H9 (cell line): Measurements from ENCODE around the gene PRR36. TPM values are rescaled to one million over a fixed set of nuclear protein-coding genes. Genes with fewer than 3 reads are reported as not detected.

ENCODE experiments used
- DNase-seq: peaks from one replicate; pipeline ENCODE4 v3.0.0-alpha.2; 2017
- H2AFZ ChIP-seq: one replicate; pipeline ENCODE4 v1.6.1; 2013; ENCODE audit warnings: mild to moderate bottlenecking, low read length, control low read depth, moderate library complexity
- H2AK5ac ChIP-seq: 2 replicates; pipeline ENCODE4 v1.6.1; 2013; ENCODE audit warnings: low read length, control low read depth, mixed read lengths; ENCODE audit not compliant: insufficient read length
- H2BK120ac ChIP-seq: one replicate; pipeline ENCODE4 v1.6.1; 2013; ENCODE audit warnings: low read depth, mild to moderate bottlenecking, low read length, control low read depth, inconsistent platforms; ENCODE audit not compliant: poor library complexity, severe bottlenecking
- H2BK12ac ChIP-seq: 2 replicates; pipeline ENCODE4 v1.6.1; 2013; ENCODE audit warnings: low read length, control low read depth, mixed read lengths, low read depth; ENCODE audit not compliant: insufficient read length
- H2BK15ac ChIP-seq: 2 replicates; pipeline ENCODE4 v1.6.1; 2013; ENCODE audit warnings: low read depth, low read length, control low read depth
- H2BK20ac ChIP-seq: one replicate; pipeline ENCODE4 v1.6.1; 2013; ENCODE audit warnings: low read depth, mild to moderate bottlenecking, low read length, control low read depth, inconsistent platforms; ENCODE audit not compliant: poor library complexity, severe bottlenecking
- H2BK5ac ChIP-seq: 2 replicates; pipeline ENCODE4 v1.6.1; 2013; ENCODE audit warnings: low read length, control low read depth, mixed read lengths; ENCODE audit not compliant: insufficient read length
- H3K14ac ChIP-seq: 2 replicates; pipeline ENCODE4 v1.6.1; 2013; ENCODE audit warnings: low read length, control low read depth; ENCODE audit not compliant: insufficient read depth
- H3K18ac ChIP-seq: 2 replicates; pipeline ENCODE4 v1.6.1; 2013; ENCODE audit warnings: low read depth, mild to moderate bottlenecking, mixed read lengths, low read length, control low read depth; ENCODE audit not compliant: insufficient read length
- H3K23ac ChIP-seq: 2 replicates; pipeline ENCODE4 v1.6.1; 2013; ENCODE audit warnings: low read length, control low read depth, mixed read lengths, low read depth; ENCODE audit not compliant: insufficient read length
- H3K23me2 ChIP-seq: 2 replicates; pipeline ENCODE4 v1.6.1; 2013; ENCODE audit warnings: low read depth, mild to moderate bottlenecking, mixed read lengths, low read length, control low read depth; ENCODE audit not compliant: insufficient read length, poor library complexity, severe bottlenecking
- H3K27ac ChIP-seq: 2 replicates; pipeline ENCODE4 v1.5.1; 2013; ENCODE audit warnings: low read length, control low read depth, mixed read lengths, low read depth; ENCODE audit not compliant: insufficient read length
- H3K27me3 ChIP-seq: 2 replicates; pipeline ENCODE4 v1.6.1; 2013; ENCODE audit warnings: low read length, control low read depth, inconsistent platforms; ENCODE audit not compliant: insufficient read depth
- H3K4ac ChIP-seq: 2 replicates; pipeline ENCODE4 v1.6.1; 2013; ENCODE audit warnings: low read depth, mild to moderate bottlenecking, control low read depth, inconsistent platforms, low read length, moderate library complexity
- H3K4me1 ChIP-seq: 2 replicates; pipeline ENCODE4 v1.6.1; 2013; ENCODE audit warnings: low read length, control low read depth, inconsistent platforms; ENCODE audit not compliant: insufficient read depth
- H3K4me2 ChIP-seq: 2 replicates; pipeline ENCODE4 v1.6.1; 2013; ENCODE audit warnings: low read length, control low read depth, mixed read lengths; ENCODE audit not compliant: insufficient read length, insufficient read depth
- H3K56ac ChIP-seq: 2 replicates; pipeline ENCODE4 v1.6.1; 2013; ENCODE audit warnings: low read depth, mild to moderate bottlenecking, mixed read lengths, low read length, control low read depth; ENCODE audit not compliant: insufficient read length
- H3K79me1 ChIP-seq: 2 replicates; pipeline ENCODE4 v1.6.1; 2013; ENCODE audit warnings: low read depth, mild to moderate bottlenecking, moderate library complexity, low read length, control low read depth, inconsistent platforms; ENCODE audit not compliant: insufficient read depth, poor library complexity, severe bottlenecking
- H3K79me2 ChIP-seq: 2 replicates; pipeline ENCODE4 v1.6.1; 2013; ENCODE audit warnings: low read length, control low read depth, inconsistent platforms; ENCODE audit not compliant: insufficient read depth
- H3K9ac ChIP-seq: 2 replicates; pipeline ENCODE4 v1.6.1; 2013; ENCODE audit warnings: low read length, control low read depth, mixed read lengths; ENCODE audit not compliant: insufficient read length; ENCODE audit errors: extremely low read depth
- H3K9me3 ChIP-seq: one replicate; pipeline ENCODE4 v1.6.1; 2013; ENCODE audit warnings: low read depth, low read length, inconsistent platforms; ENCODE audit not compliant: control insufficient read depth
- H3T11ph ChIP-seq: one replicate; pipeline ENCODE4 v1.6.1; 2013; ENCODE audit warnings: mild to moderate bottlenecking, low read length, control low read depth, inconsistent platforms
- H4K20me1 ChIP-seq: one replicate; pipeline ENCODE4 v1.6.1; 2013; ENCODE audit not compliant: control insufficient read depth, insufficient read length, insufficient read depth
- H4K5ac ChIP-seq: 2 replicates; pipeline ENCODE4 v1.6.1; 2013; ENCODE audit warnings: low read depth, mild to moderate bottlenecking, mixed read lengths, low read length, control low read depth; ENCODE audit not compliant: insufficient read length
- H4K8ac ChIP-seq: replicated peaks from 2 replicates; pipeline ENCODE4 v1.6.1; 2013; ENCODE audit warnings: low read length, control low read depth, mixed read lengths, low read depth; ENCODE audit not compliant: insufficient read length
- H4K91ac ChIP-seq: 2 replicates; pipeline ENCODE4 v1.6.1; 2013; ENCODE audit warnings: low read depth, mild to moderate bottlenecking, moderate library complexity, mixed read lengths, low read length, control low read depth; ENCODE audit not compliant: insufficient read length
- H3K27ac Mint-ChIP-seq, 3 experiments: 2 replicates in 2 of 3; 3 replicates in 1 of 3; pipeline ENCODE4 v1.8.0; 2020 to 2021; ENCODE audit warnings: mixed read lengths in 3 of 3, mild to moderate bottlenecking in 1 of 3, moderate library complexity in 1 of 3
- H3K27me3 Mint-ChIP-seq: 2 replicates; pipeline ENCODE4 v1.8.0; 2021; ENCODE audit warnings: low read depth, mild to moderate bottlenecking, moderate library complexity, mixed read lengths
- H3K36me3 Mint-ChIP-seq, 3 experiments: 2 replicates in 2 of 3; 3 replicates in 1 of 3; pipeline ENCODE4 v1.8.0; 2020 to 2021; ENCODE audit warnings: low read depth in 3 of 3, mixed read lengths in 3 of 3; ENCODE audit not compliant: insufficient read depth in 1 of 3
- H3K4me1 Mint-ChIP-seq, 2 experiments: 2 replicates each; pipeline ENCODE4 v1.8.0; 2020; ENCODE audit warnings: mixed read lengths in 2 of 2
- H3K4me3 Mint-ChIP-seq, 2 experiments: 2 replicates in 1 of 2; 3 replicates in 1 of 2; pipeline ENCODE4 v1.8.0; 2020 to 2021; ENCODE audit warnings: mild to moderate bottlenecking in 2 of 2, mixed read lengths in 2 of 2, moderate library complexity in 1 of 2
- H3K9me3 Mint-ChIP-seq, 2 experiments: 2 replicates in 1 of 2; 3 replicates in 1 of 2; pipeline ENCODE4 v1.8.0; 2020; ENCODE audit warnings: mild to moderate bottlenecking in 2 of 2, mixed read lengths in 2 of 2, moderate library complexity in 1 of 2
- WGBS: extraction: QIAGEN DNeasy Blood & Tissue Kit; methylation state at CpG from one replicate; pipeline ENCODE4 v1.1.7; 2013; ENCODE audit warnings: missing lambda C conversion rate, low lambda C conversion rate, mixed read lengths; ENCODE audit not compliant: insufficient read length; ENCODE audit errors: extremely low coverage; 5-methylcytosine and 5-hydroxymethylcytosine counted together
- total RNA-seq: library from RNA; stranded (reverse); gene quantifications from 2 replicates; pipeline ENCODE4 v1.2.1, GENCODE V29; 2021
- TF ChIP-seq, protein P1 (sequence below): fragments of 200-600 bp; sonication (generic); conservative IDR thresholded peaks from 3 replicates; pipeline ENCODE4 v1.8.0; 2021; ENCODE audit warnings: antibody characterized with exemption, mild to moderate bottlenecking

The PRR36 gene
- total RNA-seq, 1 experiment from 2014 or later: 20.4 TPM

DNA sequence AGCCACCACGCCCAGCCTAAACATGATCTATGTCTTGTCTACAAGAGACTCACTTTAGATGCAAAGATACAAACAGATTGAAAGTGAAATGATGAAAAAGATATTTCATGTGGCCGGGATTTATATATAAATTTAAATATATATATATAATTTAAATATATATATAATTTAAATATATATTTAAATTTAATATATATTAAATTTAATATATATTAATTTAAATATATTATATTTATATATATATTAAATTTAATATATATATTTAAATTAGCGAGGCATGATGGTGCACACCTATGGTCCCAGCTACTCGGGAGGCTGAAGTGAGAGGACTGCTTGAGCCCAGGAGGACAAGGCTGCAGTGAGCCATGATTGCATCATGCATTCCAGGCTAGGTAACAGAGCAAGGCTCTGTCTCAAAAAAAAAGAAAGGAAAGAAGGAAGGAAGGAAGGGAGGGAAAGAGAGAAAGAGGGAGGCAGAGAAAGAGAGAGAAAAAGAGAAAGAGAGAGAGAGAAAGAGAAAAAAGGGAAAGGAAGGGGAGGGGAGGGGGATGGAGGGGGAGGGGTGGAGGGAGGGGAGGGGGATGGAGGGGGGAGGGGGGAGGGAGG is 51.2 kb downstream of the PRR36 start:
- peak overlapping the region in 1 of 3 experiments; percentile 42; a peak in 1 of 7 replicates for H3K27ac Mint-ChIP-seq
- H3K27ac ChIP-seq: no peak overlapping the region
- no peak overlapping the region for H2AK5ac ChIP-seq
- peaks cover 71% of the 10 kb centered on the region for H3K27me3 Mint-ChIP-seq
- H3K27me3 ChIP-seq: no peaks in the 10 kb centered on the region; the same call in 1 of the 2 replicates
- no peaks in the 10 kb centered on the region for H3K79me2 ChIP-seq
- H3K4ac ChIP-seq: no peak overlapping the region
- no peak overlapping the region for H3K23ac ChIP-seq
- no peak overlapping the region for H4K91ac ChIP-seq
- H2BK15ac ChIP-seq: no peak overlapping the region
- H2BK120ac ChIP-seq: no peak overlapping the region
- no peak overlapping the region for H3K9ac ChIP-seq
- no peaks in the 10 kb centered on the region for H3K36me3 Mint-ChIP-seq
- H3T11ph ChIP-seq: no peak overlapping the region
- H3K79me1 ChIP-seq: no peaks in the 10 kb centered on the region
- no CpG with 5 or more reads among the region's 4 CpGs for WGBS
- no peak overlapping the region for H3K4me3 Mint-ChIP-seq
- no peak overlapping the region for H3K14ac ChIP-seq
- no peaks in the 10 kb centered on the region for H4K20me1 ChIP-seq
- H3K9me3 ChIP-seq: peaks cover 1% of the 10 kb centered on the region
- H3K4me1 Mint-ChIP-seq: peaks cover 0 to 2% of the 10 kb centered on the region in 2 experiments; a peak in 1 of 4 replicates
- H4K5ac ChIP-seq: no peak overlapping the region
- no peak overlapping the region for H3K18ac ChIP-seq
- no peak overlapping the region for H3K4me2 ChIP-seq
- H2BK20ac ChIP-seq: no peak overlapping the region
- H2AFZ ChIP-seq: no peak overlapping the region
- H4K8ac ChIP-seq: no peak overlapping the region
- TF ChIP-seq, protein P1, sequence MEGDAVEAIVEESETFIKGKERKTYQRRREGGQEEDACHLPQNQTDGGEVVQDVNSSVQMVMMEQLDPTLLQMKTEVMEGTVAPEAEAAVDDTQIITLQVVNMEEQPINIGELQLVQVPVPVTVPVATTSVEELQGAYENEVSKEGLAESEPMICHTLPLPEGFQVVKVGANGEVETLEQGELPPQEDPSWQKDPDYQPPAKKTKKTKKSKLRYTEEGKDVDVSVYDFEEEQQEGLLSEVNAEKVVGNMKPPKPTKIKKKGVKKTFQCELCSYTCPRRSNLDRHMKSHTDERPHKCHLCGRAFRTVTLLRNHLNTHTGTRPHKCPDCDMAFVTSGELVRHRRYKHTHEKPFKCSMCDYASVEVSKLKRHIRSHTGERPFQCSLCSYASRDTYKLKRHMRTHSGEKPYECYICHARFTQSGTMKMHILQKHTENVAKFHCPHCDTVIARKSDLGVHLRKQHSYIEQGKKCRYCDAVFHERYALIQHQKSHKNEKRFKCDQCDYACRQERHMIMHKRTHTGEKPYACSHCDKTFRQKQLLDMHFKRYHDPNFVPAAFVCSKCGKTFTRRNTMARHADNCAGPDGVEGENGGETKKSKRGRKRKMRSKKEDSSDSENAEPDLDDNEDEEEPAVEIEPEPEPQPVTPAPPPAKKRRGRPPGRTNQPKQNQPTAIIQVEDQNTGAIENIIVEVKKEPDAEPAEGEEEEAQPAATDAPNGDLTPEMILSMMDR: no peak
- H3K4me1 ChIP-seq: no peaks in the 10 kb centered on the region
- H2BK5ac ChIP-seq: no peak overlapping the region
- no peak for DNase-seq
- H3K23me2 ChIP-seq: no peaks in the 10 kb centered on the region
- no peak overlapping the region for H3K56ac ChIP-seq
- H2BK12ac ChIP-seq: no peak overlapping the region
- H3K9me3 Mint-ChIP-seq: peaks cover 0 to 8% of the 10 kb centered on the region in 2 experiments; a peak in 3 of 5 replicates
